Measurements from ENCODE around the gene ADAT2.

GRCh38 chr6:143376375-143376774 is 74.1 kb downstream of the ADAT2 start:
- TF ChIP-seq CTCF (IDR thresholded peaks at IDR 0.05): no peak
- TF ChIP-seq POLR2AphosphoS5 (IDR thresholded peaks at IDR 0.05): no peak
- TF ChIP-seq POLR2A (IDR thresholded peaks at IDR 0.05): no peak

All from stomach (tissue), 4 donors.